ENCODE data around the gene SAPCD2. TPM values are rescaled to one million over a fixed set of nuclear protein-coding genes. Genes with fewer than 3 reads are reported as not detected.

Gene SAPCD2
- total and polyA plus RNA-seq, 2 of the 8 experiments (the other 6 are each of a cell fraction or from before 2014, with no cell fraction given): 12.7 to 32.1 TPM

GRCh38 chr9:137039611-137040366, 30.6 kb downstream of the SAPCD2 start:
- H3K4me3 ChIP-seq (ENCODE audit: extremely low read depth in 1 of 4, insufficient read depth in 2 of 4, low read depth in 3 of 4, low read length in 4 of 4): no peak overlapping the region
- H4K5ac ChIP-seq (ENCODE audit: insufficient read length, low read depth, low read length): no peak overlapping the region
- no peaks in the 10 kb centered on the region for H3K23me2 ChIP-seq (ENCODE audit: low read depth, low read length)
- WGBS, 2 experiments (ENCODE audit: extremely low coverage in 1 of 2, insufficient coverage in 1 of 2, insufficient read length in 1 of 2, insufficient replicate concordance in 2 of 2, low coverage in 1 of 2, low lambda C conversion rate in 2 of 2, missing lambda C conversion rate in 1 of 2): 85% methylated on average over 22 of the region's 32 CpGs; no CpG with 5 or more reads in 1 of the 2 experiments
- no peak overlapping the region for H3K56ac ChIP-seq (replicated peaks; ENCODE audit: insufficient read length, low read depth, low read length)
- peaks cover 5 to 12% of the 10 kb centered on the region in 2 experiments for H4K20me1 ChIP-seq (replicated peaks in 1 of 2; ENCODE audit: control insufficient read depth in 1 of 2, insufficient read depth in 2 of 2, low read length in 2 of 2)
- H3K9me3 ChIP-seq (ENCODE audit: insufficient read depth in 2 of 2, low read depth in 1 of 2, low read length in 1 of 2): no peaks in the 10 kb centered on the region
- no peak overlapping the region for H3K4ac ChIP-seq (replicated peaks; ENCODE audit: insufficient read length, low read depth, low read length)
- peaks cover under 1 to 2% (median 2%) of the 10 kb centered on the region in 4 experiments; a peak in 5 of 7 replicates for H3K4me1 ChIP-seq (replicated peaks in 1 of 4; ENCODE audit: control insufficient read depth in 3 of 4, insufficient read depth in 4 of 4, low read length in 3 of 4)
- H4K91ac ChIP-seq (replicated peaks; ENCODE audit: insufficient read length, low read length): no peak overlapping the region
- no peak overlapping the region for H2BK12ac ChIP-seq (ENCODE audit: low read depth, low read length)
- H3K79me2 ChIP-seq (ENCODE audit: control insufficient read depth in 1 of 2, insufficient read depth in 2 of 2, low read length in 2 of 2): peaks cover 0 to 4% of the 10 kb centered on the region in 2 experiments; a peak in 1 of 4 replicates
- no peak overlapping the region for H3K23ac ChIP-seq (ENCODE audit: insufficient read length)
- H3K9ac ChIP-seq (replicated peaks in 1 of 4; ENCODE audit: extremely low read depth in 1 of 4, low read depth in 3 of 4, low read length in 3 of 4): no peak overlapping the region
- peaks cover under 1 to 7% (median 4%) of the 10 kb centered on the region in 4 experiments; a peak in 6 of 7 replicates for H3K27me3 ChIP-seq (replicated peaks in 1 of 4; ENCODE audit: control insufficient read depth in 3 of 4, extremely low read depth in 1 of 4, insufficient read depth in 3 of 4, low read length in 3 of 4)
- ChIA-PET CTCF (ENCODE audit: partially characterized antibody) (interaction anchor here (0.6 to 2.0 kb wide), 7 partner anchors 11 to 150 kb away, joined by 3 to 13 read pairs (median 3); partner anchors contain the start of gene ABCA2), POLR2A (ENCODE audit: partially characterized antibody) (no interaction called here)
- no peak overlapping the region for H2BK15ac ChIP-seq (ENCODE audit: low read length)
- H3K18ac ChIP-seq (ENCODE audit: extremely low read depth, low read length): no peak overlapping the region
- H2BK120ac ChIP-seq (replicated peaks; ENCODE audit: low read depth, low read length): no peak overlapping the region
- no peak overlapping the region for H4K8ac ChIP-seq (ENCODE audit: extremely low read depth, insufficient read depth, low read length)
- H2AK5ac ChIP-seq (ENCODE audit: low read depth, low read length): no peak overlapping the region
- no peak overlapping the region for H3K4me2 ChIP-seq (ENCODE audit: insufficient read depth in 1 of 2, low read depth in 2 of 2, low read length in 2 of 2)
- peaks cover 0 to 3% (median 0%) of the 10 kb centered on the region in 4 experiments; a peak in 1 of 8 replicates for H3K36me3 ChIP-seq (ENCODE audit: control insufficient read depth in 2 of 4, insufficient read depth in 4 of 4, low read length in 3 of 4)
- no peak for DNase-seq (ENCODE audit: low read depth in 1 of 2, low spot score in 2 of 2)
- TF ChIP-seq SIRT6 (IDR thresholded peaks at IDR 0.05; ENCODE audit: low read length): no peak
- no peak for TF ChIP-seq TCF12 (IDR thresholded peaks at IDR 0.05; ENCODE audit: low read depth, low read length)
- TF ChIP-seq ATF3 (IDR thresholded peaks at IDR 0.05; ENCODE audit: insufficient read depth, low read depth, low read length): no peak
- TF ChIP-seq SUZ12 (IDR thresholded peaks at IDR 0.05; ENCODE audit: low read length): no peak
- no peak for TF ChIP-seq KDM1A (IDR thresholded peaks at IDR 0.05; ENCODE audit: borderline replicate concordance, low read length)
- no peak for TF ChIP-seq TEAD4 (IDR thresholded peaks at IDR 0.05; ENCODE audit: low read depth, low read length)
- TF ChIP-seq CTBP2 (IDR thresholded peaks at IDR 0.05; ENCODE audit: borderline replicate concordance, insufficient read depth, insufficient read length, low read length): no peak
- no peak for TF ChIP-seq GABPA (IDR thresholded peaks at IDR 0.05; ENCODE audit: borderline replicate concordance, insufficient read depth, low read length)
- TF ChIP-seq RBBP5 (IDR thresholded peaks at IDR 0.05; ENCODE audit: borderline replicate concordance, low read depth, low read length): no peak
- H3K14ac ChIP-seq (ENCODE audit: insufficient read length): no peak overlapping the region
- H2BK20ac ChIP-seq (ENCODE audit: low read length): no peak overlapping the region
- H3K79me1 ChIP-seq (ENCODE audit: low read depth, low read length): peaks cover 4% of the 10 kb centered on the region
- no peak for FAIRE-seq
- H3K27ac ChIP-seq (ENCODE audit: low read depth, low read length): no peak overlapping the region
- H2AFZ ChIP-seq (ENCODE audit: low read length): no peak overlapping the region
- no peak overlapping the region for H2BK5ac ChIP-seq (ENCODE audit: low read depth, low read length)
